Activated effector memory CD4-positive, alpha-beta T cell treated with Interleukin-2 at 50 U/mL for 16 hours (primary cell): ENCODE data around the gene TTC16.

Source experiments
- DNase-seq: peaks from one replicate; pipeline ENCODE4 v3.0.0-alpha.2; 2020

The TTC16 gene, protein sequence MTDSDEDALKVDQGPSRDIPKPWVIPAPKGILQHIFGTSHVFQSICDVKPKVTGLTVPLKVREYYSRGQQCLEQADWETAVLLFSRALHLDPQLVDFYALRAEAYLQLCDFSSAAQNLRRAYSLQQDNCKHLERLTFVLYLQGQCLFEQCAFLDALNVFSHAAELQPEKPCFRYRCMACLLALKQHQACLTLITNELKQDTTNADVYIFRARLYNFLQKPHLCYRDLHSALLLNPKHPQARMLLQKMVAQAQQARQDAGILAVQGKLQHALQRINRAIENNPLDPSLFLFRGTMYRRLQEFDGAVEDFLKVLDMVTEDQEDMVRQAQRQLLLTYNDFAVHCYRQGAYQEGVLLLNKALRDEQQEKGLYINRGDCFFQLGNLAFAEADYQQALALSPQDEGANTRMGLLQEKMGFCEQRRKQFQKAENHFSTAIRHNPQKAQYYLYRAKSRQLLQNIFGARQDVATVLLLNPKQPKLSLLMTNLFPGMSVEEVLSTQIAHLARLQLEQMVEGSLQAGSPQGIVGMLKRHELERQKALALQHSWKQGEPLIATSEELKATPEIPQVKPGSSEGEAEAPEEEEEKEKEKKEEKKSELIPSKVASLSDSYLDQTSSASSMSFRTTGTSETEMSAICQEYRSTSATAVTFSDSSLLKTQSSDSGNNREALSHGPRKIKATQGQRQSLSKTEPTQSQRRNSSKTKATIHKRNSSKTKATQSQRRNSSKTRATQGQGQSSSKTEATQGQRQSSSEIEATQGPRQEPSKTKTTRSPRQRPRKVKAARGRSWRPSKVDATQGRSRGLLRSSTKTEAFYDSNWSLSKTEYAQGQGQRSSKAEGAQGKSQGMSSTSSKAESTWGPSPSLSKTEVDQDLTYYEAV

DNA sequence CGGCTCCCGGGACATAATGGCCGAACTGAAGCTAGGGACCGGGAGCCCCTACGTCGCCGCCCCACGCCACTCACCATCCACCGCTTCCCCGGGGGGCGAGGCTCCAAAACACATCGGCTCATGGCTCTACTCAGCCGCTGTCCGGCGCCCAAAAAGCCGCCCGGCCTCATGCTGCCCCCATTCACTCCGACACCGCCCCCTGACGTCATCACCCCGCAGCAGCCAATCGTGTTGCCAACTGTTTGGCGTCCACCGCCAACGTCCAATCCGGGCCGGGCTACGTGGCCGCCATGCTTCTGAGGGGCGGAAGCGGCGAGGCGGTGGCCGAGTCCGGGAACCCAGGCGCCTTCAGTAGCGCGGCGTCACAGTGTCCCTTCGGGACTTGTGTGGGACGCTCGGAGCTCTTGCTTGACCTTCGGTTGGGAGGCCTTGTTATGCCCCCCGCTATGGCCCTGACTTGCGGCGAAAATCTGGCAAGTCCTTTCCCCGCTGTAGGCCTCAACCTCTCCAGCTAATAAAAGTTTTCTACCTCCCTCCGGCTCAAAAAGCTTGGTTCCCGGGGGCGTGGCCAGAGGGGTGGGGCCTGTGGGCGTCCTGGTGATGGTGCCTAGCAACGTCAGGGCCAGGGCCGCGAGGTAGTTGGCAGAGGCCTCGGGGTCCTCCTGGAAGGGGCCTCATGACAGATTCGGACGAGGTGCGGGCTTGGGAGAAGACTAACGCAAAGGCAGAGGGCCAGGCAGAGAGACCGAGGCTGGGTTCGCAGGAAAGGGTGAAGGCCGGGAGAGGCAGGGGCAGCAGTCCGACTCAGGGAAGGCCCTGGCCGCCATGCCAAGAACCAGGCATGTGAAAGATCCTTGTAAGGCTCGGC, at the start of gene TTC16, which contains the start of gene PTRH1:
Gene TTC16 (plus strand): TSS at position 610 of the 868 bp plus-strand sequence. CDS start 67 bp downstream, at position 677.
Gene PTRH1 (minus strand): TSS at position 194 of the 868 bp plus-strand sequence. CDS start 24 bp downstream, at position 170.
- DNase-seq, result peak; percentile 94

DNA sequence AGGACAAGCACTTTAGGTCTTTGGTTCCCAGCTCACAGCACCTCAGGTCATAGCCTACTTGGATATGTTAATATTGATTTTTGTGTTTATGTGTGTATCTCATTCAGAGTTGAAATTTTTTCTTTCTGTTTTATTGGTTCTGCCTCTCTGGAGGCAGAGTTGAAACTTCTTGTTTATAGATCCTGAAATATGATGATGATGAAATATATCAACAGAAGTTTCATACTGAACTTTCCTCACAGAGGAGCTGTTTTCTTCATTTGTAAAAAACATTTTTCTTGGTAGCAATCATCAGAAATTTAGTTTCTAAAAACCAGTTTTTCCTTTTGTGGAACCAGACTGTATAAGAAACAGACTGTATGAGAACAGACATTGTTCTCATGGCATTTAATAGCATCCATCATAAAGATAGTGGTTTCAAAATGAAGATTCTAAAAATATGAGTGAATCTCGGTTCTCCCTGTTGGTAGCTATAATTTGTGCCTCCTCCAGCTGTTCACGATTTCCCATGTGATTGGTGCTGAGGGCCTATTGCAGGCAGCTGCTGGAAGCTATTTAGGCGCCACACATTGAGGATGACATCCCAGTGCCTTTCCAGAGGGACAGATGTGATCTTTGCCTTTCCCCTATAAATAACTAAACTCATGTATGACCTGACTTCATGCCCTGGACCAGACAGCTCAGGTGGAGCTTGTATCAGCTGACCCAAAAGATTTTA, 48.6 kb upstream of the TTC16 start:
- no peak for DNase-seq

DNA sequence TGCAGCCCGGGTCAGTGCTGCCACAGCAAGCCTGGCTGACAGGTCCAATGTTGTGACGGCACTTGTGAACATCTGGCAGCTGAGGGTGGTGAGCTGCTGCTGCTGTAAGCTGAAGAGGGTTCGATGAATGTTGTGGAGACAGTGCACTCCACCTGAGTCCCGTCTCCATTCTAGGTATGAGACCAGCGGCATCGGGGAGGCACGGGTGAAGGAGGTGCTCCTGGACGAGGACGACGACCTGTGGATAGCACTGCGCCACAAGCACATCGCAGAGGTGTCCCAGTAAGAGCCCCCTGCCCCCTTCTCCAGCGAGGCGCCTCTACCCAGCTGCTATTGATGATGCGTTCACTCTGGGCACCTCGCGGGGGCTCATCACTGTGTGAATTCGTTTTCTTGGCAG, 48.0 kb upstream of the TTC16 start:
- no peak for DNase-seq

DNA sequence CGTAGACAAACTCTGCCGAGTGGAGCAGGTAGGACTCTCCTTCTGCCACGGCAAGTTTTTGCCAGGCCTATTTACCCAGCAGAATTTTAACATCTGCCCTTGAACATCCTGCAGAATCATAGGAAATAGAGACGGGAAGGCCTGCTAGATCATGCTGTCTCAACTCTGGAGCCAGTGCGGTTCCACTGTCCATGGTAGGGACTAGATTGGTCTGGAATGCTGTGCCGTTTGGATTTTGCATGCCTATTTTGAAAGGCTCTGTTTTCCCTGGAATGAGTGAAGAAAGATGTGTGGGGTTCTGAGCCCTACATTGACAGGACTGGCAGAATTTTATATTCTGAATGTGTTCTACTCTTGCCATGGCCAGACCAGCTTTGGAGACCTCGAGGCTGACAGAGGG, 42.6 kb upstream of the TTC16 start:
- DNase-seq, result no peak

DNA sequence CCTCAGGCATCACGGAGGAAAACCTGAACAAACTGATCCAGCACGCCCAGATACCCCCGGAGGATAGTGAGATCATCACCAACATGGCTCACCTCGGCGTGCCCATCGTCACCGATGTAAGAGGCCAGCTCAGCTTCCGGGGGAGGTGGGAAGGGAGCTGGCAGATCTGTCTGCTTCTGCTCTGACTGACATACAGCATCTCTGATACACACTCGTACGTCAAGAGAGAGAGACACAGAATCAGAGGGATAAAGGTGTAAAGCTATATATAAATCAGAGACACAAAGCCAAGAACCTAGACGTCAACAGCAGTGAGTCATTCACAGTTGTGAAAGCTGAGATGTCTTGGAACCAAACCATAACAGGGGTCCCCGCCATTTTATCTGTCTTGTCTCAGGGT, 39.2 kb upstream of the TTC16 start:
- DNase-seq, result no peak

DNA sequence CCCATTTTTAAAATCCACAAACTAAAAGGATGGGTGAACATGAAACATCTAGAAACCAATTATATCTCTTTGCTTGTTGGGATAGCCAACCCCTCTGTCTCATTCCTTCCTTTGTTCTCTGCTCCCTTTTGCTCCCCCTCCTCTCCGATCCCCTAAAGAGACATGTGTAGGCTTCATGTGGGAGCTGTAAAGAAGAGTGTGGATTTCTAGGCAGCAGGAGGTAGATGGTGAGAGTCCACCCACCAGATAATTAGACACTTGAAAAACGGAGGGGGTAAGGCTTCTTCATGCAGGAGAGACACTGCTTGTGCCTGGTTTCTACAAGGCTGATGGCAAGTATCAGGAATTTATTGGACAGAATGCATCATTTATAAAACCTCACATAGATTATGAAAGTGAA, 36.4 kb upstream of the TTC16 start:
- DNase-seq, result no peak

DNA sequence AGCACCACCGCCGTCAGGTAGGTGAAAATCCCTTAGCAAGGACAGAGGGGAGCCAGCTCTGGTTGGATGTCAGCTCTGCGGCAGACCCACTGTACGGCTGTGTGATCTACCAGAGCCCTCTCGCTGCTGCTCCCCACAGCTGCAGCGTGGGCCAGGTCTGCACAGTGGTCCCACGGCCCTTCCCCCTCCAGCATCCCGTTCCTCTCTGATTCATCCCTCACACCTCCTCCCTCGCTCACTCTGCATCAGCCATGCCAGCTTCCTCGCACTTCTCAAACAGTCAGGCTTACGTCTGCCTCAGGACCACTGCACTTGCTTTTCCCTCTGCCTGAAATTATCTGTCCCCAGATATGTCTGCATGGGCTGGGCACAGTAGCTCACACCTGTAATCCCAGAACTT, 35.7 kb upstream of the TTC16 start:
- DNase-seq, result no peak

DNA sequence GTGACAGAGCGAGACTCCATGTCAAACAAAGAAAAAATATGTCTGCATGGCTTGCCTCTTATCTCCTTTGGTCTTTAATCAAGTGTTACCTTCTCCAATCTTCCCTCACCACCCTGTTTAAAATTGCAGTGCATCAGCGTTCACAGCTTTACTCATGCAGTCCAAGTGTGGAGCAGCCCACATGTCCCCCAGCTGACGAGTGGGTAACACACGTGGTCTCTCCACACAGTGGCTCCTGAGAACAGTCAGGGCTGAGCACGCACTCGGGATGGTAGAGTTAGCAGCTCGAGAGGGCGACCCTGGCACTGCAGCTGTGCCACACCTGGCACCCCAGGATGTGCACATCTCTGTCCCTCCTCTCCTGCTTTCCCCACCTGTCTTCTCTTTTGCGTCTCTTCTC, 35.0 kb upstream of the TTC16 start:
- no peak for DNase-seq

DNA sequence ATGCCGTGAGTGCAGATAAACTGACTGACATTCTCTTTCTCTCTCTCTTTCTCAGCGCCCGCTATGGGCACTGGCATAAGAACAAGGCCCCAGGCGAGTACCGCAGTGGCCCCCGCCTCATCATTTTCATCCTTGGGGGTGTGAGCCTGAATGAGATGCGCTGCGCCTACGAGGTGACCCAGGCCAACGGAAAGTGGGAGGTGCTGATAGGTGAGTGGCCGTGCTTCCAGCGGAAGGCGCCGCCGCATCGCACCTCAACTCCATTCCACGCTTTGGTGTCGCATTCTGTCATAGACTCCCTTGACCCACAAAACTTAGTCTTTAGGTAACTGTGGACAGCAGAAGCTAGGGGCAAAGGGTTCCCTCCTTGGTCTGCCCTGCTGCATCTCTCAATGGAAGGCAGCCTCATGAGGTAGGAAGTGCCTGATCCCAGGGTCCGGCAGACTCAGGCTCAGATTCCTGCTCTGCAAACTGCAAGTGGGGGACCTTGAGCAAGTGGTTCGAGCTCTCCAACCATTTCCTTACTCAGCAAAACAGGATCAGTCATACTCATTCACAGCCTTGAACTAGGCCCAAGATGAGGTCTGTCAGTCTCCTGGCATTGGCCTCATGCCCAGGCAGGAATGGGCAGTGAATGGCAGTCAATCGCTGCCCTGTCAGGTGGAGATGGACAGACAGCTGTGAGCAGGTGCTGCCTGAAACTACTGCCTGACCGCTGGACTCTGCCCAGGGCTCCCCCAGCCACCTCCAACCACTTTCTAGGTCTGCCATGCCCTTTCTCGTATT, 33.3 kb upstream of the TTC16 start:
- no peak for DNase-seq

DNA sequence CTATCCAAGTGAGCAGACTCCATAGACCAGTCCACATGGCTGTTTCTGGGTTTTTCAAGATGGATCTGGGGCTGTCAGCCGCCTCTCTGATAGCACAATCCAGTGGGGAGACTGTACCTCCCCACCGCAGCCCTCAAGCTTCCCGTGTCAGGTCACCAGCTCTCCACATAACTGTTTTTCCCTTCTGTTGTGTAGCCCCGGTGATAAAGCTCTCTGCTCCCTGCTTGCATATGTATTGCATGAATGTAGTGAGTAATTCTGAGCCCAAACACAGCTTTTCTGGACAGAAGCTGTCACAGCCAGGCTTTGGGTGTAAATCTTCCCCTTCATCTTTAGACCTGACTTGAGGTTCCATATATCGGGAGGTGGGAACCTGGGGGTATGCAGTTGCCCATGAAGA, 32.2 kb upstream of the TTC16 start:
- no peak for DNase-seq

DNA sequence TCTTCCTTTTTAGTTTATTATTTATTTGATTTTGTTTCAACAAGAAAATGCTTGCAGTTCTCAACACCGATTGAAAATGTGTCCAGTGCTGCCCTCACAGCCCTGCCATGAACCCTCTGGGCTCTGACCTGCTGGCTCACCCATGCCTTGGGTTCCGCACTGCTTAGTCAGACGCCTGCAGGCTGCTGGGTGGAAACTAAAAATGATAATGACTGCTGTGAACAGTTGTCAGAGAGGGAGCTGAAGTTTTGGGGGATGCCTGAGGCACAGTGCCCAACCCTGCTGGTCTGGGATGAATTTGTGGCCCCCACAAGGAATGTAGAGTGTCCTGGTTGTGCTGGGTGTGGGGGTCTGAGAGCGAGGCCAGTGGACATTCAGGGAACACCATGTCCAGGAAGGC, 31.3 kb upstream of the TTC16 start:
- DNase-seq, result no peak

DNA sequence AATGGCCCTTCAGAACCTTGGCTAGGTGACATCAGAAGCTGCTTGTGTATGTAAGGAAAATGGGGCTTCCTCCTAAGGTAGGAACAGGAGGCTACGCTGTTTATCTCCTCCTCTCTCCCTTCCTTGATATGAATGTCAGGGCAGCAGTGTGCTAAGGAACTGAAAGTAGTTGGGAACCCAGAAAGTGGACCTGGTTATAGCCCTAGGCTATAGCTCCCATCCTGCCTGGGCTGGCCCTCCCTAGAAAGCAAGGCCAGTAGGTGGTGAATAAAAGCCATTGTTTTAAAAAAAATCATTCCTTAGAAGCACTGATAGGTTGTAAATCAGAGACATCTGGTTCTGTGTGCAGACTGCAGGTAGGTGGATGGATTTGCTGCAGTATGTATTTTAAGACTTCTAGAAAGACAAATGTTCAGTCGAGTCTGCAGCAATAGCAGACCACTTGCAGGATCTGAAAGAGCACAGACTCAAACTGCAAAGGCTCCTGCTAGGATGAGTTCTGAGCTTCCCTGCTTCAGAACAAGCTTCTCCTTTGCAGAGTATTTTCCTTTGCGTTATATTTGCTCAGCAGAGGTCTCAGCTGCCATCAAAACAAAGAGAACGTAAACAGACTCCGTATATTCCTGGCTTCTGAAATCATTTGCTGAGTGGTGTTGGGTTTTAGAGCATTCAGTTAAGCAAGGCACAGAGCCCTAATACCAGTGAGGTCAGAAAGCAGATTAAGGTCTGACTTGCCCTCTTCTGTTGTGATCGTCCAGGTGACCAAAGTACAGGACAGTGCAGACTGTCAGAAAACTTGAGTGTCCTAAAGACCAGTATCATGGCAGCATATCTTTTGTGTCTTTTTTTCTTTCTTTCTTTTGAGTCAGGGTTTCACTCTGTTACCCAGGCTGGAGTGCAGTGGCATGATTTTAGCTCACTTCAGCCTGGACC, 29.2 kb upstream of the TTC16 start:
- DNase-seq, result no peak

DNA sequence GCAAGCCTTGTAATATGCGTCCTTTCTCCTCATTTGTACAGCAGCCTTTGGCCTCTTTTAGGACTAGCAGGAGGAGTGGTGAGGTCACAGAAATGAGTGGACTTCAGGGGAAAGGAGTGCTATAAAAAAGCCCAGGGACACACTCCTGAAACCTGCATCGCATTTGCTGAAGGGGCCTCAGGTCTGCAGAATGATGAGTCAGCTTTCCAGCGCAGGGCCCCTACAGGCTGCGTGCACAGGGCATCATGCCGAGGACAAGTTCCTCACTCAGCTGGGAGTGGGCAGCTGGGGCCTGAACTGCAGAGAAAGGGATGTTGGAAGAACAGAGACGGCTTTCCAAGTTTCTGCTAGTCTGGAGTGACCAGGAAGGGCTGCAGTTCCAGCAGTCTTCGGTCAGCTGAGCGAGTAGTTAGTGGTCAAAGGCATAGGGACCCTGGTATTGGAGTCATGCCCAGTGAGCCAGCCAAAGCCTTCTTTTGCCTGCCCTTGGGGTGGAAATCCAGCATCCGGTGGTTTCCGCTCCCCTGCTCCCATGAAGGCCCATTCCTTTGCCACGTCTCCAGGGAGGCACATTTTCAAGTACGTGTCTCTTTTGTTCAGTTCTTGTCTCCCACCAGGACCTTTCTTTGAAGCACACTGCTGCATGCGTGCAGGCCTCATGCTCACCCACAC, 26.4 kb upstream of the TTC16 start:
- DNase-seq, result no peak

DNA sequence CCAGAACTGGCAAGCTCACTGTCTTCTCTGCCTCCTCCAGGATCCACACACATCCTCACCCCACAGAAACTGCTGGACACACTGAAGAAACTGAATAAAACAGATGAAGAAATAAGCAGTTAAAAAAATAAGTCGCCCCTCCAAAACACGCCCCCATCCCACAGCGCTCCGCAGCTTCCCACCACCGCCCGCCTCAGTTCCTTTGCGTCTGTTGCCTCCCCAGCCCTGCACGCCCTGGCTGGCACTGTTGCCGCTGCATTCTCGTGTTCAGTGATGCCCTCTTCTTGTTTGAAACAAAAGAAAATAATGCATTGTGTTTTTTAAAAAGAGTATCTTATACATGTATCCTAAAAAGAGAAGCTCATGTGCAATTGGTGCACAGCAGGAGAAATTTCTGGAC, 25.1 kb upstream of the TTC16 start:
- DNase-seq, result no peak

DNA sequence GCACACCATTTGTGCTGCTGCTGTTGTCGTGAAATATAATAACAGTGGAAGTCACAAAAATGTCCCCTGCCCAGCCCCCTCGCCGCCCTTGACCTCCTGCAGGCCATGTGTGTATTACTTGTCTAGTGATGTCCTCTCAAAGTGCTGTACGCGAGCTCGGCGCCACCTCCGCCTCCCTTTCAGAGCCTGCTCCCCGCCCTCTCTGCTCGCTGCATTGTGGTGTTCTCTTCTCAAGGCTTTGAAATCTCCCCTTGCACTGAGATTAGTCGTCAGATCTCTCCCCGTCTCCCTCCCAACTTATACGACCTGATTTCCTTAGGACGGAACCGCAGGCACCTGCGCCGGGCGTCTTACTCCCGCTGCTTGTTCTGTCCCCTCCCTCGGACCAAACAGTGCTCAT, 23.8 kb upstream of the TTC16 start:
- no peak for DNase-seq

DNA sequence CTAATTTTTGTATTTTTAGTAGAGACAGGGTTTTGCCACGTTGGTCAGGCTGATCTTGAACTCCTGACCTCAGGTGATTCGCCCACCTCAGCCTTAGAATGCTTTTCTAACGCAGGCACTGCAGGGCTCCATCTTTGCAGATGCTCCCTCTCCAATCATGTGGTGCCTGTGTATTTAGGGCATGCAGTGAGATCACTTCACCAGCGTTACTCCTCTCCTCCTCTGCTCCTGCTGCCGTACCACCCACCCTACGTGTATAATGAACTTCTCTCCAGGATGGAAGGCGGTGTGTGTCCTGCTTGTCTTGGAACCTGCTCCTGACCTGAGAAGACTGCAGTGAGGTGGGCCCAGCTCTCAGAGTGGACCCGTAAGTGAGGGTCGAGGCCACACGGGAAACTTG, 22.7 kb upstream of the TTC16 start:
- DNase-seq, result no peak

DNA sequence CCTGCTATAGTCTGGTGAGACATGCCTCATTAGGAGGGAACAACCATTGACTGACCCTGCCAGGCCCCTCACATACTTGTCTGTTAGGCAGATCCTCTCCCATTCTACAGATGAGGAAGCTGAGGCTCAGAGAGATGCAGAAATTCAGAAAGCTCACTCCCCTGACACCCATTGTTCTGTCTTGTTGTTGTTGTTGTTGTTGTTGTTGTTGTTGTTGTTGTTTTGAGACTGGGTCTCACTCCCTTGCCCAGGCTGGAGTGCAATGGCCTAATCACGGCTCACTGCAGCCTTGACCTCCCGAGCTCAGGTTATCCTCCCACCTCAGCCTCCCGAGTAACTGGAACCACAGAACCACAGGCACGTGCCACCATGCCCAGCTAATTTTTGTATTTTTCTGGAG, 22.2 kb upstream of the TTC16 start:
- DNase-seq, result no peak

DNA sequence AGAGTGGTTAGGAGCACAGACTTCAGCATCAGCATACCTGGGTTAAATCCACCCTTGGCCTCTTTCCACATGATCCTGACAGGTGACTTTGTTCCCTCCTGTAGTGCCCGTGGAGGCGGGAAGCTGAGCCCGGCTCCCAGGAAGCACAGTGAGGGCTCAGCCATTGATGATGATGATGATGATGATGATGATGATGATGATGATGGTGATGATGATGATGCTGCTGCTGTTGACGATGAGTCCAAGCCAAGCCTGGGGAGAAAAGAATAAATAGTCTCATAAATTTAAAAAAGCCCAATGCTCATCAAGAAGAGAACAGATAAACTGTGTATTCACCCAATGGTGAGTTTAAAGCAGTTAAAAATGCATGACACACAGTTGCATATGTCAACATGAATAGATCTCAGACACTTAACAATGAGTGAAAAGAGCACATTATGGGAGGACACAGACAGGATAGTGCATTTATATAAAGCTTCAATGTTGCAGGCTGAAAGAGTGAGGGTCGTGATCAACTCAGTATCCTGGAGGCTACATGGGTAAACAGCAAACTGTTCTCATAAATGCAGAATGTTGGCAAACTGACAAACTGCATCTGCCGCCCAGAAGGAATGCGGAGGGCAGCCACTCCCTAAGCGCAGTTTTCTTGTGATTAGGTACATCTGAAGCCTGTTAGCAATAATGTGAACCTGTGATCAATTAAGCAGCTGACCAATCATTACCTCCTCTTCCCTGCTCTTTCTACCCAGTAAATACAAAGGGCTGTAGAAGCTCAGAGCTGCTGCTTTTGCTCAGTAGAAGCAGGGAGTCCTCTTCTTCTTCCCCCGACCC, 20.8 kb upstream of the TTC16 start:
- DNase-seq, result no peak

DNA sequence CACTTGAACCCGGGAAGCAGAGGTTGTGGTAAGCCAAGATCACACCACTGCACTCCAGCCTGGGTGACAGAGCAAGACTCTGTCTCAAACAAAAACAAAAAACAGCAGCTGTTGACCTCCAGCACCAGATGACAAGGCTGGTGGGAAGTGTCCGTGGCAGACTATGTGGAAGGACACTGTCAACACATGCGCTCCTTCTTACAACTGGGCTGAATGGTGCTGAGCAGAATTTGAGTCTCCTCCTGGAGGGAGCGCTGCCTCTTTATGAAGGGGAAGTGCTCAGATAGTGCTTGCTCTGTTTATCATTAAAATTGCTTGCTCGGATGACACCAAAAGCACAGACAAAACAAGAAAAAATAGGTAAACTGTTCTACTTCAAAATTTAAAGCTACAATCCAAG, 18.3 kb upstream of the TTC16 start:
- no peak for DNase-seq
